IMR-90 (cell line): ENCODE data around the gene CDC26. TPM values are rescaled to one million over a fixed set of nuclear protein-coding genes. Genes with fewer than 3 reads are reported as not detected.

Experiments used
- ATAC-seq: fragments of 200-7000 bp; cut with Tn5 transposase; 2 replicates; pipeline ENCODE4 v1.9.1; 2020; ENCODE audit warnings: low read depth, mild to moderate bottlenecking, moderate library complexity
- BruUV-seq: library from RNA; stranded (reverse); fragments of 400-500 nt; replicated peaks from 2 replicates; lab custom pipeline; 2021; lab: Mats Ljungman, UMichigan
- CTCF ChIA-PET: fragments of 300-600 bp; formaldehyde crosslinking; extraction: SDS; loops from one replicate; lab custom pipeline; 2021; ENCODE audit warnings: antibody characterized with exemption; lab: Yijun Ruan, JAX
- POLR2A ChIA-PET: fragments of 300-600 bp; sonication (Branson Sonifier 250); formaldehyde crosslinking; loops from one replicate; lab custom pipeline; 2022; ENCODE audit warnings: antibody characterized with exemption; ENCODE audit not compliant: unreplicated experiment; lab: Charles Lee
- DNase-seq: peaks from one replicate; pipeline ENCODE4 v3.0.0; 2013
- H2AFZ ChIP-seq: replicated peaks from 2 replicates; pipeline ENCODE3; 2013; ENCODE audit warnings: low read length, mild to moderate bottlenecking; ENCODE audit not compliant: poor library complexity
- H2AK5ac ChIP-seq: 2 replicates; pipeline ENCODE4 v1.6.1; 2013; ENCODE audit warnings: low read depth, low read length, inconsistent platforms
- H2AK9ac ChIP-seq: replicated peaks from 2 replicates; pipeline ENCODE3; 2013; ENCODE audit warnings: mild to moderate bottlenecking, low read depth, low read length, moderate library complexity; ENCODE audit not compliant: poor library complexity
- H2BK120ac ChIP-seq: 2 replicates; pipeline ENCODE4 v1.6.1; 2013; ENCODE audit warnings: low read depth, low read length, inconsistent platforms
- H2BK15ac ChIP-seq: 3 replicates; pipeline ENCODE4 v1.6.1; 2013; ENCODE audit warnings: low read depth, low read length, inconsistent platforms
- H2BK20ac ChIP-seq: 2 replicates; pipeline ENCODE4 v1.6.1; 2013; ENCODE audit warnings: low read depth, mild to moderate bottlenecking, inconsistent platforms, low read length, moderate library complexity
- H2BK5ac ChIP-seq: 2 replicates; pipeline ENCODE4 v1.6.1; 2013; ENCODE audit warnings: mild to moderate bottlenecking, low read depth, low read length, inconsistent platforms; ENCODE audit not compliant: poor library complexity, severe bottlenecking
- H3K14ac ChIP-seq: replicated peaks from 2 replicates; pipeline ENCODE4 v1.6.1; 2013; ENCODE audit warnings: low read depth, low read length, inconsistent platforms
- H3K18ac ChIP-seq: 2 replicates; pipeline ENCODE4 v1.6.1; 2013; ENCODE audit warnings: low read depth, low read length, control low read depth
- H3K23ac ChIP-seq: 2 replicates; pipeline ENCODE4 v1.6.1; 2013; ENCODE audit warnings: low read depth, low read length, inconsistent platforms
- H3K27ac ChIP-seq: 2 replicates; pipeline ENCODE4 v1.5.1; 2013; ENCODE audit warnings: mild to moderate bottlenecking, control low read depth, low read length; ENCODE audit not compliant: insufficient read depth
- H3K27me3 ChIP-seq: 2 replicates; pipeline ENCODE4 v1.6.1; 2013; ENCODE audit warnings: low read length; ENCODE audit not compliant: control insufficient read depth, insufficient read depth
- H3K36me3 ChIP-seq: 2 replicates; pipeline ENCODE4 v1.6.1; 2013; ENCODE audit warnings: low read length, mixed read lengths; ENCODE audit not compliant: control insufficient read depth, insufficient read depth
- H3K4ac ChIP-seq: 2 replicates; pipeline ENCODE4 v1.6.1; 2013; ENCODE audit warnings: low read depth, low read length, inconsistent platforms
- H3K4me1 ChIP-seq: 2 replicates; pipeline ENCODE4 v1.6.1; 2013; ENCODE audit warnings: low read length, mixed read lengths; ENCODE audit not compliant: control insufficient read depth, insufficient read depth
- H3K4me2 ChIP-seq: 2 replicates; pipeline ENCODE4 v1.6.1; 2013; ENCODE audit warnings: low read depth, mild to moderate bottlenecking, control low read depth, low read length, moderate library complexity
- H3K4me3 ChIP-seq: 2 replicates; pipeline ENCODE4 v1.5.1; 2013; ENCODE audit warnings: low read depth, mild to moderate bottlenecking, control low read depth, low read length, moderate library complexity; ENCODE audit not compliant: insufficient read depth
- H3K56ac ChIP-seq: 2 replicates; pipeline ENCODE4 v1.6.1; 2013; ENCODE audit warnings: low read length, inconsistent platforms; ENCODE audit not compliant: insufficient read depth; ENCODE audit errors: extremely low read depth
- H3K79me1 ChIP-seq, 2 experiments: 2 replicates each; pipeline ENCODE4 v1.6.1; 2013; ENCODE audit warnings: low read length in 2 of 2, inconsistent platforms in 1 of 2, low read depth in 1 of 2
- H3K9ac ChIP-seq: 2 replicates; pipeline ENCODE4 v1.6.1; 2013; ENCODE audit warnings: low read depth, low read length, control low read depth
- H3K9me1 ChIP-seq: 2 replicates; pipeline ENCODE4 v1.6.1; 2013; ENCODE audit warnings: low read length, inconsistent platforms; ENCODE audit not compliant: insufficient read depth
- H3K9me3 ChIP-seq: 2 replicates; pipeline ENCODE4 v1.6.1; 2013; ENCODE audit warnings: low read length; ENCODE audit not compliant: control insufficient read depth, insufficient read depth
- H4K20me1 ChIP-seq: 2 replicates; pipeline ENCODE4 v1.6.1; 2013; ENCODE audit warnings: low read length, inconsistent platforms; ENCODE audit not compliant: insufficient read depth
- H4K5ac ChIP-seq: 2 replicates; pipeline ENCODE4 v1.6.1; 2013; ENCODE audit warnings: mild to moderate bottlenecking, low read depth, low read length, control low read depth
- H4K8ac ChIP-seq, 2 experiments: 2 replicates each; pipeline ENCODE4 v1.6.1; 2013; ENCODE audit warnings: low read depth in 2 of 2, low read length in 2 of 2, control low read depth in 1 of 2, inconsistent platforms in 1 of 2
- H4K91ac ChIP-seq: 2 replicates; pipeline ENCODE4 v1.6.1; 2013; ENCODE audit warnings: low read depth, low read length, inconsistent platforms; ENCODE audit not compliant: insufficient read depth
- BHLHE40 ChIP-seq: fragments of 150-350 bp; IDR thresholded peaks from 2 replicates; pipeline ENCODE4 v1.6.1; 2016; ENCODE audit warnings: mild to moderate bottlenecking, low read depth, low read length
- FOS ChIP-seq: fragments of 150-350 bp; IDR thresholded peaks from 2 replicates; pipeline ENCODE4 v1.6.1; 2016; ENCODE audit warnings: low read depth, low read length
- MAFK ChIP-seq: IDR thresholded peaks from 2 replicates; pipeline ENCODE4 v1.6.1; 2012; ENCODE audit warnings: low read depth, low read length, improper control_type of control experiment
- MAZ ChIP-seq: IDR thresholded peaks from 2 replicates; pipeline ENCODE4 v1.6.1; 2012; ENCODE audit warnings: low read depth, mild to moderate bottlenecking, low read length, improper control_type of control experiment, moderate library complexity, borderline replicate concordance
- MXI1 ChIP-seq: IDR thresholded peaks from 2 replicates; pipeline ENCODE4 v1.6.1; 2012; ENCODE audit warnings: low read depth, mild to moderate bottlenecking, low read length, moderate library complexity, borderline replicate concordance
- NFE2L2 ChIP-seq: fragments of 150-350 bp; IDR thresholded peaks from 2 replicates; pipeline ENCODE4 v1.6.1; 2016; ENCODE audit warnings: low read depth, mild to moderate bottlenecking, low read length
- RCOR1 ChIP-seq: IDR thresholded peaks from 2 replicates; pipeline ENCODE4 v1.6.1; 2012; ENCODE audit warnings: mild to moderate bottlenecking, low read length, improper control_type of control experiment; ENCODE audit not compliant: insufficient replicate concordance
- SMC3 ChIP-seq: fragments of 150-350 bp; IDR thresholded peaks from 2 replicates; pipeline ENCODE4 v1.6.1; 2016; ENCODE audit warnings: low read depth, mild to moderate bottlenecking, antibody characterized with exemption, low read length, moderate library complexity
- WGBS, 2 experiments: methylation state at CpG; one replicate each; pipeline versions ENCODE4 v1.1.5 to v1.1.7; 2013; ENCODE audit warnings: missing lambda C conversion rate in 2 of 2; ENCODE audit not compliant: insufficient read length in 1 of 2; ENCODE audit errors: extremely low coverage in 2 of 2; 5-methylcytosine and 5-hydroxymethylcytosine counted together
- dilution Hi-C: fragments of 300-500 bp; cut with HindIII; formaldehyde crosslinking; loops from one replicate; pipeline ENCODE4 v1.14.3; 2018; ENCODE audit warnings: low sequenced_read_pairs; ENCODE audit not compliant: unreplicated experiment
- in situ Hi-C: fragments of 300-500 bp; cut with MboI; formaldehyde crosslinking; loops from 3 replicates; pipeline ENCODE4 v1.14.3; 2019; ENCODE audit warnings: low sequenced_read_pairs, inconsistent platforms, mixed read lengths
- intact Hi-C: fragments of 100-400 bp; cut with micrococcal nuclease; formaldehyde crosslinking; loops from 2 replicates; pipeline ENCODE4 v1.10.0; 2022
- polyA plus RNA-seq, 3 experiments: library from polyadenylated mRNA; depleted of rRNA; stranded (reverse); fragments of >200 nt; gene quantifications; 2 replicates each; pipeline ENCODE4 v1.2.3, GENCODE V29; 2012; ENCODE audit warnings: low replicate concordance in 1 of 3
- total RNA-seq: library from RNA; depleted of rRNA; stranded (reverse); fragments of >200 nt; gene quantifications from 2 replicates; pipeline ENCODE4 v1.2.3, GENCODE V29; 2012
- TF ChIP-seq, protein P1 (sequence below): conservative IDR thresholded peaks from 2 replicates; pipeline ENCODE4 v1.5.1; 2012; ENCODE audit warnings: mild to moderate bottlenecking, low read depth, low read length, improper control_type of control experiment
- TF ChIP-seq, protein P2 (sequence below): fragments of 150-350 bp; IDR thresholded peaks from 2 replicates; pipeline ENCODE4 v1.6.1; 2016; ENCODE audit warnings: low read depth, mild to moderate bottlenecking, low read length, moderate library complexity, borderline replicate concordance
- TF ChIP-seq, protein P3 (sequence below): fragments of 150-350 bp; IDR thresholded peaks from 2 replicates; pipeline ENCODE4 v1.6.1; 2017; ENCODE audit warnings: mild to moderate bottlenecking, antibody characterized with exemption, low read length, low read depth

The CDC26 gene
- total and polyA plus RNA-seq, 2 of the 4 experiments (the other 2 are of a cell fraction) = 16.5 to 32.7 TPM

DNA sequence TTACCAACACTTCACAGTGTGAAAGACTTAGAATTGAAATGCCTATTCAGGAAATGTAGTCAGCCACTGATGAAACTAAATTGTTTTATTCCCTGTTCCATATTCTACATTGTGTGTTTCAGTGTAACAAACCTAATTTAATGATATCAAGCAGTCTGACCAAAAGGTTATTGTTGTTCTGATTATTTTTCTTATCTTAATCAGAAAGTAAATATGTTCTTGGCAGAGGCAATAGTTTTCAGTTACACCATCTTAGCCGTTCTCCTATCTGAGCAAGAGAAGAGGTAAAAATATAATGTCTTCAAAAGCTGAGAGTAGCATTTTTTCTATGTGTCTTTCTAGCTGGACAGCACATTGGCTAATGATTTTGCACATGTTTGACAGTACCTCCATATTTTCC, 17.1 kb downstream of the CDC26 start (continued):
- TF ChIP-seq, protein P1, sequence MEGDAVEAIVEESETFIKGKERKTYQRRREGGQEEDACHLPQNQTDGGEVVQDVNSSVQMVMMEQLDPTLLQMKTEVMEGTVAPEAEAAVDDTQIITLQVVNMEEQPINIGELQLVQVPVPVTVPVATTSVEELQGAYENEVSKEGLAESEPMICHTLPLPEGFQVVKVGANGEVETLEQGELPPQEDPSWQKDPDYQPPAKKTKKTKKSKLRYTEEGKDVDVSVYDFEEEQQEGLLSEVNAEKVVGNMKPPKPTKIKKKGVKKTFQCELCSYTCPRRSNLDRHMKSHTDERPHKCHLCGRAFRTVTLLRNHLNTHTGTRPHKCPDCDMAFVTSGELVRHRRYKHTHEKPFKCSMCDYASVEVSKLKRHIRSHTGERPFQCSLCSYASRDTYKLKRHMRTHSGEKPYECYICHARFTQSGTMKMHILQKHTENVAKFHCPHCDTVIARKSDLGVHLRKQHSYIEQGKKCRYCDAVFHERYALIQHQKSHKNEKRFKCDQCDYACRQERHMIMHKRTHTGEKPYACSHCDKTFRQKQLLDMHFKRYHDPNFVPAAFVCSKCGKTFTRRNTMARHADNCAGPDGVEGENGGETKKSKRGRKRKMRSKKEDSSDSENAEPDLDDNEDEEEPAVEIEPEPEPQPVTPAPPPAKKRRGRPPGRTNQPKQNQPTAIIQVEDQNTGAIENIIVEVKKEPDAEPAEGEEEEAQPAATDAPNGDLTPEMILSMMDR = no peak
- TF ChIP-seq MAFK = no peak
- no peak for TF ChIP-seq RCOR1

DNA sequence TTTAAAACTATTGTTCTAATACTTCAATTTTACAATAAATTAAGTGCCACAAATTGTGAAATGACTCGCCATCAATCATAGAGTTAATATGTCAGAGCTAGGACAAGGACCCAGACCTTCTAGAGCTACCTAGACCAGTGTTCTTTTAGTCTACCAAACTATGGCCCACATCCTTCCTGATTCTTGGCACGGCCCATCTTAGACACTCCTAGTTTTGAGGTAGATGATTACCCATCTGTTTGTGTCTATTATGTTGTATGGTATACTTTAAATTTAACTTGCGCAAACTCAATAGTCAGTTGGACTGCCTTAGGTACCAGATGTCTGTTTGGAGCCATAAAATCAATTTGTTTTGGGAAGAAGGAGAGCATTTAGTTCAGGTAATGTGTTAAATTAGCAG, 17.5 kb downstream of the CDC26 start:
- Histone ChIP-seq H3K79me1 (peaks cover 4 to 23% of the 10 kb centered on the region in 2 experiments; a peak in 3 of 4 replicates), H2AK5ac (no peak overlapping the region), H3K27me3 (no peaks in the 10 kb centered on the region), H3K9me3 (no peaks in the 10 kb centered on the region), H4K5ac (no peak overlapping the region), H3K23ac (no peak overlapping the region), H3K27ac (no peak overlapping the region), H2BK120ac (no peak overlapping the region), H3K18ac (no peak overlapping the region), H3K9me1 (peaks cover 3% of the 10 kb centered on the region; the same call in 1 of the 2 replicates), H4K20me1 (peaks cover 8% of the 10 kb centered on the region; the same call in 1 of the 2 replicates), H3K4me2 (no peak overlapping the region), H2BK5ac (no peak overlapping the region), H2AFZ (no peak overlapping the region), H2BK20ac (no peak overlapping the region), H2BK15ac (no peak overlapping the region), H3K36me3 (peaks cover 31% of the 10 kb centered on the region), H3K4me3 (no peak overlapping the region), H2AK9ac (no peak overlapping the region), H3K9ac (no peak overlapping the region), H4K91ac (no peak overlapping the region), H3K56ac (no peak overlapping the region), H3K14ac (no peak overlapping the region), H3K4me1 (no peaks in the 10 kb centered on the region), H3K4ac (no peak overlapping the region), H4K8ac (no peak overlapping the region)
- ATAC-seq (no peak), DNase-seq (no peak)
- dilution Hi-C loops (no loop called here), intact Hi-C loops (no loop called here), in situ Hi-C loops (no loop called here)
- WGBS, 2 experiments = no CpG with 5 or more reads among the region's 3 CpGs
- CTCF ChIA-PET = interaction anchor here (0.6 to 1.1 kb wide), 2 partner anchors 14 to 17 kb away, joined by 3 read pairs; no protein-coding TSS in a partner anchor
- POLR2A ChIA-PET = no interaction called here
- BruUV-seq = no TSS peak
- TF ChIP-seq MXI1 = no peak
- no peak for TF ChIP-seq BHLHE40
- TF ChIP-seq MAFK = no peak
- no peak for TF ChIP-seq NFE2L2
- no peak for TF ChIP-seq SMC3
- TF ChIP-seq, protein P2, sequence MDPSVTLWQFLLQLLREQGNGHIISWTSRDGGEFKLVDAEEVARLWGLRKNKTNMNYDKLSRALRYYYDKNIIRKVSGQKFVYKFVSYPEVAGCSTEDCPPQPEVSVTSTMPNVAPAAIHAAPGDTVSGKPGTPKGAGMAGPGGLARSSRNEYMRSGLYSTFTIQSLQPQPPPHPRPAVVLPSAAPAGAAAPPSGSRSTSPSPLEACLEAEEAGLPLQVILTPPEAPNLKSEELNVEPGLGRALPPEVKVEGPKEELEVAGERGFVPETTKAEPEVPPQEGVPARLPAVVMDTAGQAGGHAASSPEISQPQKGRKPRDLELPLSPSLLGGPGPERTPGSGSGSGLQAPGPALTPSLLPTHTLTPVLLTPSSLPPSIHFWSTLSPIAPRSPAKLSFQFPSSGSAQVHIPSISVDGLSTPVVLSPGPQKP = no peak
- no peak for TF ChIP-seq FOS
- no peak for TF ChIP-seq MAZ
- TF ChIP-seq, protein P3, sequence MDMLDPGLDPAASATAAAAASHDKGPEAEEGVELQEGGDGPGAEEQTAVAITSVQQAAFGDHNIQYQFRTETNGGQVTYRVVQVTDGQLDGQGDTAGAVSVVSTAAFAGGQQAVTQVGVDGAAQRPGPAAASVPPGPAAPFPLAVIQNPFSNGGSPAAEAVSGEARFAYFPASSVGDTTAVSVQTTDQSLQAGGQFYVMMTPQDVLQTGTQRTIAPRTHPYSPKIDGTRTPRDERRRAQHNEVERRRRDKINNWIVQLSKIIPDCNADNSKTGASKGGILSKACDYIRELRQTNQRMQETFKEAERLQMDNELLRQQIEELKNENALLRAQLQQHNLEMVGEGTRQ = no peak
